IMR-90 (cell line): ENCODE results near the gene ANKRD33B.

Experiments
- NFE2L2 ChIP-seq: fragments of 150-350 bp; IDR thresholded peaks from 2 replicates; pipeline ENCODE4 v1.6.1; 2016; ENCODE audit warnings: low read depth, mild to moderate bottlenecking, low read length
- POLR2A ChIP-seq: IDR thresholded peaks from 2 replicates; pipeline ENCODE4 v1.6.1; 2012; ENCODE audit warnings: mild to moderate bottlenecking, low read depth, low read length
- RAD21 ChIP-seq: IDR thresholded peaks from 2 replicates; pipeline ENCODE4 v1.6.1; 2012; ENCODE audit warnings: low read length, improper control_type of control experiment
- USF2 ChIP-seq: fragments of 150-350 bp; IDR thresholded peaks from 2 replicates; pipeline ENCODE4 v1.6.1; 2017; ENCODE audit warnings: mild to moderate bottlenecking, antibody characterized with exemption, low read length, low read depth
- TF ChIP-seq, protein P1 (sequence below): conservative IDR thresholded peaks from 2 replicates; pipeline ENCODE4 v1.5.1; 2012; ENCODE audit warnings: mild to moderate bottlenecking, low read depth, low read length, improper control_type of control experiment

DNA sequence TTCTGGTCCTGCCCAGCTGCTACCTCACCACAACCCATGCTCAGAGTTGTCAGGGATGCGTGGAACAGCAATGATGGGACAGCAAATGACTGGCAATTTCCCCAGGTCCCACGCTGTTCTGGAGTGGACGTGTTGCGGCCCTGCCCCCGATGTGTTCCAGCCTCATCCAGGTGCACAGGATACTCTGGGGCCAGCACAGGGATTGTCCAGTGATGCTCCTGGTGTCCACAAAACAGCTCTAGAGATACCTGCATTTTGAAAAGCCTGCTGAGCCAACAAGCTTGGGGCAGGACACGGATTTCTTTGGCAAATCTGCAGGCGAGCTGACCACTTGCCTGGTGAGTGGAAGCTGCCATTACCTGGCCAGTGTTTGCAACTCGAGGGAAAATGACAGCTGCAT lies 88.7 kb downstream of the ANKRD33B start:
- TF ChIP-seq USF2 (no peak), POLR2A (no peak), RAD21 (no peak), NFE2L2 (no peak)
- TF ChIP-seq, protein P1, sequence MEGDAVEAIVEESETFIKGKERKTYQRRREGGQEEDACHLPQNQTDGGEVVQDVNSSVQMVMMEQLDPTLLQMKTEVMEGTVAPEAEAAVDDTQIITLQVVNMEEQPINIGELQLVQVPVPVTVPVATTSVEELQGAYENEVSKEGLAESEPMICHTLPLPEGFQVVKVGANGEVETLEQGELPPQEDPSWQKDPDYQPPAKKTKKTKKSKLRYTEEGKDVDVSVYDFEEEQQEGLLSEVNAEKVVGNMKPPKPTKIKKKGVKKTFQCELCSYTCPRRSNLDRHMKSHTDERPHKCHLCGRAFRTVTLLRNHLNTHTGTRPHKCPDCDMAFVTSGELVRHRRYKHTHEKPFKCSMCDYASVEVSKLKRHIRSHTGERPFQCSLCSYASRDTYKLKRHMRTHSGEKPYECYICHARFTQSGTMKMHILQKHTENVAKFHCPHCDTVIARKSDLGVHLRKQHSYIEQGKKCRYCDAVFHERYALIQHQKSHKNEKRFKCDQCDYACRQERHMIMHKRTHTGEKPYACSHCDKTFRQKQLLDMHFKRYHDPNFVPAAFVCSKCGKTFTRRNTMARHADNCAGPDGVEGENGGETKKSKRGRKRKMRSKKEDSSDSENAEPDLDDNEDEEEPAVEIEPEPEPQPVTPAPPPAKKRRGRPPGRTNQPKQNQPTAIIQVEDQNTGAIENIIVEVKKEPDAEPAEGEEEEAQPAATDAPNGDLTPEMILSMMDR = no peak
